Measurements from ENCODE around the gene KIF1B.

DNA sequence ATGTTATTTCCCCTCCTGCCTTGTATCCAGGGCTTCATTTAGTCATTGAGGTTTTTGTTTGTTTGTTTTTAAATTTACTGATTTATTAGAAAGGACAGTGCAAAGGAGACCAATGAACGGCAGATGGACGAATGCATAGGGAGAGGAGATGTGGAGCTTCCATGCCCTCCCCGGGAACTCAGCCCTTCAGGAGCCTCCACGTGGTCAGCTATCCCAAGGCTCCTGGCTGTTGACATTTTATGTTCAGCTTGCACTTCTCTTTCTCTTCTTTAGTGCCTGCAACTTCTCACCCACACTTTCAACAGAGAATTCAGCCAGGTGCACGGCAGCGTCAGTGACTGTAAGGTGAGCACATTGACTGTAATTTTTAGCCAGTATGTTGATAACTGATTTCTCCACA is 157.8 kb downstream of the KIF1B start:
- TF ChIP-seq, protein P1, sequence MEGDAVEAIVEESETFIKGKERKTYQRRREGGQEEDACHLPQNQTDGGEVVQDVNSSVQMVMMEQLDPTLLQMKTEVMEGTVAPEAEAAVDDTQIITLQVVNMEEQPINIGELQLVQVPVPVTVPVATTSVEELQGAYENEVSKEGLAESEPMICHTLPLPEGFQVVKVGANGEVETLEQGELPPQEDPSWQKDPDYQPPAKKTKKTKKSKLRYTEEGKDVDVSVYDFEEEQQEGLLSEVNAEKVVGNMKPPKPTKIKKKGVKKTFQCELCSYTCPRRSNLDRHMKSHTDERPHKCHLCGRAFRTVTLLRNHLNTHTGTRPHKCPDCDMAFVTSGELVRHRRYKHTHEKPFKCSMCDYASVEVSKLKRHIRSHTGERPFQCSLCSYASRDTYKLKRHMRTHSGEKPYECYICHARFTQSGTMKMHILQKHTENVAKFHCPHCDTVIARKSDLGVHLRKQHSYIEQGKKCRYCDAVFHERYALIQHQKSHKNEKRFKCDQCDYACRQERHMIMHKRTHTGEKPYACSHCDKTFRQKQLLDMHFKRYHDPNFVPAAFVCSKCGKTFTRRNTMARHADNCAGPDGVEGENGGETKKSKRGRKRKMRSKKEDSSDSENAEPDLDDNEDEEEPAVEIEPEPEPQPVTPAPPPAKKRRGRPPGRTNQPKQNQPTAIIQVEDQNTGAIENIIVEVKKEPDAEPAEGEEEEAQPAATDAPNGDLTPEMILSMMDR (IDR thresholded peaks at IDR 0.05), result no peak
- no peak for TF ChIP-seq POLR2A (IDR thresholded peaks at IDR 0.05)

All from right lobe of liver (tissue), 4 donors.